Gastroesophageal sphincter (tissue), 4 donors: Measurements from ENCODE around the gene AP2A2. TPM values are rescaled to one million over a fixed set of nuclear protein-coding genes. Genes with fewer than 3 reads are reported as not detected.

Experiments used
- ATAC-seq: fragments of 150-250 bp; one replicate; pipeline ENCODE4 v1.9.1; 2016; ENCODE audit warnings: mild to moderate bottlenecking, moderate library complexity
- H3K27ac ChIP-seq, 4 donors: fragments of 200-600 bp; sonication (generic) in 3 of 4; 1 replicate in 3 of 4; 2 replicates in 1 of 4; pipeline ENCODE4 v1.5.1; 2016 to 2019
- H3K27me3 ChIP-seq: fragments of 200-600 bp; sonication (generic); one replicate; pipeline ENCODE4 v1.5.1; 2019
- H3K36me3 ChIP-seq, 2 donors: fragments of 200-600 bp; sonication (generic); one replicate each; pipeline ENCODE4 v1.5.1; 2019; ENCODE audit warnings: control low read depth in 1 of 2
- H3K4me1 ChIP-seq, 3 donors: fragments of 200-600 bp; sonication (generic); 1 replicate in 2 of 3; 2 replicates in 1 of 3; pipeline ENCODE4 v1.5.1; 2016 to 2019; ENCODE audit warnings: control low read depth in 2 of 3
- H3K4me3 ChIP-seq, 2 donors: fragments of 200-600 bp; sonication (generic); one replicate each; pipeline ENCODE4 v1.5.1; 2019; ENCODE audit warnings: mild to moderate bottlenecking in 1 of 2, moderate library complexity in 1 of 2
- H3K9me3 ChIP-seq, 3 donors: fragments of 200-600 bp; sonication (generic); one replicate each; pipeline ENCODE4 v1.5.1; 2017 to 2019; ENCODE audit warnings: control low read depth in 2 of 3
- CTCF ChIP-seq, 4 experiments: fragments of 200-600 bp in 2 of 4; fragments of 450-650 bp in 2 of 4; sonication (generic) in 1 of 4; IDR thresholded peaks; one replicate each; pipeline ENCODE4 v1.5.1; 2017 to 2019; ENCODE audit warnings: antibody characterized with exemption in 4 of 4, mild to moderate bottlenecking in 2 of 4, moderate library complexity in 2 of 4
- EP300 ChIP-seq: sonication (generic); formaldehyde crosslinking; IDR thresholded peaks from one replicate; pipeline ENCODE4 v1.6.1; 2017; ENCODE audit warnings: antibody characterized with exemption, mild to moderate bottlenecking
- POLR2A ChIP-seq, 2 donors: fragments of 450-650 bp; IDR thresholded peaks; one replicate each; pipeline ENCODE4 v1.6.1; 2017; ENCODE audit warnings: antibody characterized with exemption in 2 of 2, mild to moderate bottlenecking in 2 of 2, moderate library complexity in 1 of 2
- POLR2AphosphoS5 ChIP-seq: sonication (generic); formaldehyde crosslinking; IDR thresholded peaks from one replicate; pipeline ENCODE4 v1.6.1; 2017; ENCODE audit warnings: antibody characterized with exemption
- WGBS, 2 donors: methylation state at CpG; one replicate each; pipeline ENCODE4 v1.1.5; 2018; ENCODE audit warnings: low coverage in 1 of 2; 5-methylcytosine and 5-hydroxymethylcytosine counted together
- total RNA-seq, 4 donors: library from RNA; depleted of rRNA; stranded (reverse); fragments of >200 nt; gene quantifications; one replicate each; pipeline ENCODE4 v1.1.0, GENCODE V29; 2016

The AP2A2 gene
- total RNA-seq, 4 donors from 2014 or later = 47.9 to 88.5 (median 61.6) TPM

DNA sequence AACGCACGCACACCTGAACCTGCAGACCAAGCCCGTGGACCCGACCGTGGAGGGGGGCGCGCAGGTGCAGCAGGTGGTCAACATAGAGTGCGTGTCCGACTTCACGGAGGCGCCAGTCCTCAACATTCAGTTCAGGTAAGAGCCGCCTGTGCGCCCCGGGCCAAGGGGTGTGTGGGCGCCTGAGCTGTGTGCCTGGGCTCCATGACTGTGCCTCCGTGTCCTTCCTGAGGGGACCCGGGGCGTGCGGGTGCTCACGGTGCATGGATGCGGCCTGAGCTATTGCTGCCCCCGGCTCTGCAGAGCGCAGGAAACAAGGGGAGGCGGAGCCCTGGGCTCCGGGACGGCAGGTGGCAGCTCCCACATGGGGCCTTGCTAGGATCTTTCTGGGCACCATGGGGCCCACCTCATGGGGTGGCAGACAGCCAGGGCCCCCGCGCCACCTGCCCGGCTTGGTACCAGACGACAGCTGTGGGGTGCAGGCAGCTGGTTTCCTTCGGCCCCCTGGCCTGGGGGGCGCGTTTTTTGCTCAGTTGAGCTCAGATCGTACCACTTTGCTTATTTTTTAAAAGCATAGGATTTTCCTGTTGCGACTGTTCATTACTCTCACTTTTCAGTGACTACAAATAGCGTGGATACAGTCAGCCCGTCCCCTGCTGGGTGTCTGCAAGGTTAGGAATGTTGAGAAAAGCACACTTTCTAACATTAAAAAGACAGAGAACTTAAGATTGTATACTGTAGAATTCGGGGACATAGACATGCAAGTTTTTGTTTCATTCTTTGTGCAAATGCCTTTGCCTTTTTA lies 82.5 kb downstream of the AP2A2 start:
- Histone ChIP-seq H3K4me1 (no peaks in the 10 kb centered on the region), H3K36me3 (peaks cover 0 to 98% of the 10 kb centered on the region in 2 donors), H3K27ac (no peak overlapping the region), H3K27me3 (no peaks in the 10 kb centered on the region), H3K9me3 (no peaks in the 10 kb centered on the region), H3K4me3 (no peak overlapping the region)
- no peak for ATAC-seq
- 83 to 95% methylated on average over 1 to 12 of the region's 38 CpGs for WGBS, 2 donors
- TF ChIP-seq POLR2A (IDR thresholded peaks at IDR 0.05) (no peak), CTCF (IDR thresholded peaks at IDR 0.05) (no peak), EP300 (no peak), POLR2AphosphoS5 (no peak)

DNA sequence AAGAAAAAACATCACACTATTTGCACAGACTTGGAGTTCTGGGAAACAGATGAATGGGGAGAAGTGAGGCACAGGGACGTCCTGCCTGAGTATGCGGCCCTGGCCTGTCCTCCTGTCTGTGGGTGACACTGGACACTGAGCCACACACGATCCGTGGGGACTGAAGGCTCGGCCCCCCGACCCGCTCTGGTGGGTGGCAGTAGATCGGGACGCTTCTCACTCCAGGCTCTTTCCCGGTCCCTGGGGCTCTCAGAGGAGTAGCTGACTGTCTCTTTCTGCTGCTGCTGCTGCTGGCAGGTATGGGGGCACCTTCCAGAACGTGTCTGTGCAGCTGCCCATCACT lies 83.1 kb downstream of the AP2A2 start:
- H3K4me1 ChIP-seq = no peaks in the 10 kb centered on the region
- TF ChIP-seq POLR2AphosphoS5 = no peak
- TF ChIP-seq POLR2A (IDR thresholded peaks at IDR 0.05) = no peak
- TF ChIP-seq EP300 = no peak
- no peak for TF ChIP-seq CTCF (IDR thresholded peaks at IDR 0.05)
- WGBS, 2 donors = 70 to 80% methylated on average over 1 to 2 of the region's 11 CpGs
- H3K36me3 ChIP-seq = peaks cover 0 to 98% of the 10 kb centered on the region in 2 donors
- no peaks in the 10 kb centered on the region for H3K9me3 ChIP-seq
- H3K4me3 ChIP-seq = no peak overlapping the region
- H3K27ac ChIP-seq = no peak overlapping the region
- H3K27me3 ChIP-seq = no peaks in the 10 kb centered on the region
- ATAC-seq = no peak

- Histone ChIP-seq H3K9me3 (no peaks in the 10 kb centered on the region), H3K4me3 (no peak overlapping the region), H3K27ac (no peak overlapping the region), H3K36me3 (peaks cover 0 to 98% of the 10 kb centered on the region in 2 donors), H3K4me1 (no peaks in the 10 kb centered on the region), H3K27me3 (no peaks in the 10 kb centered on the region)
- TF ChIP-seq POLR2A (IDR thresholded peaks at IDR 0.05) = no peak
- no peak for TF ChIP-seq EP300
- no peak for TF ChIP-seq POLR2AphosphoS5
- no peak for TF ChIP-seq CTCF (IDR thresholded peaks at IDR 0.05)
- ATAC-seq = no peak
- 82 to 85% methylated on average over 2 to 10 of the region's 33 CpGs for WGBS, 2 donors
These were observed 83.7 kb downstream of the AP2A2 start for GRCh38 chr11:1009371-1009770.

DNA sequence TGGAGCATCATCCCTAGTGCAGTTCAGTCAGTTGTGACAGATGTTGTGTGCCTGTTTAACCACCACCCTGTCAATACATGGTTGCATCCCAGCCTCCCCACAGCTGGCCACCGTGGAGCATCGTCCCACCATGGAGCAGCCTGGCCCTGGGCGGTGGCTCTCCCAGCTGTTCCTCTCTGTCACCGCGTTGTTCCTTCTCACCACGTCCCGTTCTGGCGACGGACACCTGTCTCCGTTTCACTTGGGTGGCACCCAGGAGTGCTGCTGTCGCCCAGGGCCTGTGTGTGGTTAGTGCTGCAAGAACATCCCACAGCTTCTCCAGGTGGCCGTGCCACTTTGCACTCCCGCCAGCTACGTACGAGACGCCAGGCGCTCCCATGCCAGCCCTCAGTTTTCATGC lies 84.3 kb downstream of the AP2A2 start:
- peaks cover 0 to 92% of the 10 kb centered on the region in 2 donors for H3K36me3 ChIP-seq
- no peaks in the 10 kb centered on the region for H3K4me1 ChIP-seq
- H3K4me3 ChIP-seq = no peak overlapping the region
- WGBS, 2 donors = no CpG with 5 or more reads among the region's 17 CpGs
- no peak for ATAC-seq
- TF ChIP-seq POLR2AphosphoS5 (no peak), EP300 (no peak), CTCF (IDR thresholded peaks at IDR 0.05) (no peak), POLR2A (IDR thresholded peaks at IDR 0.05) (no peak)
- no peaks in the 10 kb centered on the region for H3K27me3 ChIP-seq
- H3K27ac ChIP-seq = no peak overlapping the region
- no peaks in the 10 kb centered on the region for H3K9me3 ChIP-seq
